Mucosa of rectum (tissue), 2 donors: ENCODE measurements around the gene SLC29A2.

Experiments
- H3K27ac ChIP-seq, 2 donors: one replicate each; pipeline ENCODE4 v1.7.0; 2013; ENCODE audit warnings: inconsistent platforms in 2 of 2, low read depth in 2 of 2, low read length in 2 of 2
- H3K27me3 ChIP-seq, 2 donors: one replicate each; pipeline ENCODE4 v1.7.0; 2013; ENCODE audit warnings: low read length in 2 of 2; ENCODE audit not compliant: control insufficient read depth in 2 of 2, insufficient read depth in 2 of 2
- H3K36me3 ChIP-seq, 2 donors: one replicate each; pipeline ENCODE4 v1.7.0; 2013; ENCODE audit warnings: low read length in 2 of 2; ENCODE audit not compliant: control insufficient read depth in 2 of 2, insufficient read depth in 2 of 2
- H3K4me1 ChIP-seq, 2 donors: one replicate each; pipeline ENCODE4 v1.7.0; 2013; ENCODE audit warnings: low read length in 2 of 2, mild to moderate bottlenecking in 1 of 2; ENCODE audit not compliant: control insufficient read depth in 2 of 2, insufficient read depth in 2 of 2
- H3K4me3 ChIP-seq, 2 donors: one replicate each; pipeline ENCODE4 v1.7.0; 2013; ENCODE audit warnings: low read length in 2 of 2
- H3K9ac ChIP-seq, 2 donors: one replicate each; pipeline ENCODE4 v1.7.0; 2013; ENCODE audit warnings: low read length in 2 of 2, low read depth in 1 of 2, mild to moderate bottlenecking in 1 of 2
- H3K9me3 ChIP-seq, 2 donors: one replicate each; pipeline ENCODE4 v1.7.0; 2013; ENCODE audit warnings: low read length in 2 of 2; ENCODE audit not compliant: control insufficient read depth in 2 of 2
- donor health status: healthy.
- donor health status: Normal muscosa, but diverticular disease.

The SLC29A2 gene

GRCh38 chr11:66413167-66413566 is 41.6 kb upstream of the SLC29A2 start:
- no peaks in the 10 kb centered on the region for H3K4me1 ChIP-seq

GRCh38 chr11:66412110-66412509 is 40.5 kb upstream of the SLC29A2 start:
- Histone ChIP-seq H3K4me3 (no peak overlapping the region), H3K27ac (no peak overlapping the region), H3K36me3 (no peaks in the 10 kb centered on the region), H3K9ac (no peak overlapping the region), H3K4me1 (no peaks in the 10 kb centered on the region), H3K27me3 (peaks cover 4 to 5% of the 10 kb centered on the region in 2 donors), H3K9me3 (no peaks in the 10 kb centered on the region)

More at GRCh38 chr11:66413167-66413566, 41.6 kb upstream of the SLC29A2 start:
- H3K36me3 ChIP-seq, result no peaks in the 10 kb centered on the region
- H3K4me3 ChIP-seq, result no peak overlapping the region
- no peak overlapping the region for H3K27ac ChIP-seq
- no peaks in the 10 kb centered on the region for H3K9me3 ChIP-seq
- H3K27me3 ChIP-seq, result peaks cover 5 to 7% of the 10 kb centered on the region in 2 donors
- H3K9ac ChIP-seq, result no peak overlapping the region

GRCh38 chr11:66411323-66411722 is 39.8 kb upstream of the SLC29A2 start:
- Histone ChIP-seq H3K36me3 (no peaks in the 10 kb centered on the region), H3K9ac (no peak overlapping the region), H3K27ac (no peak overlapping the region), H3K4me1 (no peaks in the 10 kb centered on the region), H3K9me3 (no peaks in the 10 kb centered on the region), H3K27me3 (peaks cover 4 to 5% of the 10 kb centered on the region in 2 donors), H3K4me3 (no peak overlapping the region)

- Histone ChIP-seq H3K4me3 (no peak overlapping the region), H3K27me3 (peaks cover 5 to 7% of the 10 kb centered on the region in 2 donors), H3K27ac (no peak overlapping the region), H3K9me3 (no peaks in the 10 kb centered on the region), H3K4me1 (no peaks in the 10 kb centered on the region), H3K9ac (no peak overlapping the region), H3K36me3 (no peaks in the 10 kb centered on the region)
These were observed 38.6 kb upstream of the SLC29A2 start for GRCh38 chr11:66410191-66410590.

- H3K4me1 ChIP-seq, result no peaks in the 10 kb centered on the region
- H3K9me3 ChIP-seq, result no peaks in the 10 kb centered on the region
- peak overlapping the region; percentile 32 to 47 for H3K27ac ChIP-seq
- H3K36me3 ChIP-seq, result no peaks in the 10 kb centered on the region
- H3K27me3 ChIP-seq, result peaks cover 5 to 7% of the 10 kb centered on the region in 2 donors
- no peak overlapping the region for H3K9ac ChIP-seq
- H3K4me3 ChIP-seq, result no peak overlapping the region
These were observed 37.7 kb upstream of the SLC29A2 start for GRCh38 chr11:66409226-66409625.

- Histone ChIP-seq H3K4me1 (no peaks in the 10 kb centered on the region), H3K27me3 (peaks cover 5 to 7% of the 10 kb centered on the region in 2 donors), H3K4me3 (peak overlapping the region; percentile 30 to 31), H3K9ac (peak overlapping the region in 1 of 2 donors; percentile 8), H3K36me3 (no peaks in the 10 kb centered on the region), H3K27ac (peak overlapping the region; percentile 23 to 47), H3K9me3 (no peaks in the 10 kb centered on the region)
These were observed 37.1 kb upstream of the SLC29A2 start for GRCh38 chr11:66408488-66409214.

- H3K9me3 ChIP-seq, result no peaks in the 10 kb centered on the region
- no peak overlapping the region for H3K4me3 ChIP-seq
These were observed 36.1 kb upstream of the SLC29A2 start for GRCh38 chr11:66407651-66408050.

GRCh38 chr11:66393954-66394353 is 22.4 kb upstream of the SLC29A2 start:
- Histone ChIP-seq H3K36me3 (no peaks in the 10 kb centered on the region), H3K4me1 (no peaks in the 10 kb centered on the region), H3K9ac (no peak overlapping the region), H3K27ac (no peak overlapping the region), H3K4me3 (no peak overlapping the region), H3K9me3 (no peaks in the 10 kb centered on the region), H3K27me3 (no peaks in the 10 kb centered on the region)

More at GRCh38 chr11:66407651-66408050, 36.1 kb upstream of the SLC29A2 start:
- Histone ChIP-seq H3K9ac (no peak overlapping the region), H3K4me1 (no peaks in the 10 kb centered on the region), H3K27me3 (peaks cover 5 to 7% of the 10 kb centered on the region in 2 donors), H3K27ac (no peak overlapping the region), H3K36me3 (no peaks in the 10 kb centered on the region)

GRCh38 chr11:66391322-66391721 is 19.8 kb upstream of the SLC29A2 start:
- Histone ChIP-seq H3K27ac (no peak overlapping the region), H3K4me3 (no peak overlapping the region), H3K4me1 (no peaks in the 10 kb centered on the region), H3K9ac (no peak overlapping the region), H3K27me3 (no peaks in the 10 kb centered on the region), H3K9me3 (no peaks in the 10 kb centered on the region), H3K36me3 (no peaks in the 10 kb centered on the region)

- Histone ChIP-seq H3K4me3 (no peak overlapping the region), H3K9ac (no peak overlapping the region), H3K27ac (no peak overlapping the region), H3K4me1 (no peaks in the 10 kb centered on the region), H3K9me3 (no peaks in the 10 kb centered on the region), H3K27me3 (no peaks in the 10 kb centered on the region), H3K36me3 (no peaks in the 10 kb centered on the region)
These were observed 17.3 kb upstream of the SLC29A2 start for GRCh38 chr11:66388780-66389386.
